ENCODE data around the gene PLOD3.
A peak's percentile ranks its signal among the peaks of the same experiment; 100 is the strongest.

The PLOD3 gene

GRCh38 chr7:101241443-101242349, 24.3 kb upstream of the PLOD3 start:
- no peak for DNase-seq (ENCODE audit: low read depth in 2 of 2)
- H3K4me3 ChIP-seq (replicated peaks in 1 of 2; ENCODE audit: low read depth in 2 of 2, low read length in 2 of 2) = no peak overlapping the region
- TF ChIP-seq CTCF (IDR thresholded peaks at IDR 0.05; ENCODE audit: low read depth, low read length) = no peak

- H3K4me3 ChIP-seq (replicated peaks in 1 of 2; ENCODE audit: low read depth in 2 of 2, low read length in 2 of 2) = no peak overlapping the region
- DNase-seq (ENCODE audit: low read depth in 2 of 2) = peak in 1 of 2 donors; percentile 22
- no peak for TF ChIP-seq CTCF (IDR thresholded peaks at IDR 0.05; ENCODE audit: low read depth, low read length)
These were observed 23.6 kb upstream of the PLOD3 start for GRCh38 chr7:101241015-101241363.

- no peak for TF ChIP-seq CTCF (IDR thresholded peaks at IDR 0.05; ENCODE audit: low read depth, low read length)
- no peak overlapping the region for H3K4me3 ChIP-seq (replicated peaks in 1 of 2; ENCODE audit: low read depth in 2 of 2, low read length in 2 of 2)
- no peak for DNase-seq (ENCODE audit: low read depth in 2 of 2)
These were observed 23.0 kb upstream of the PLOD3 start for GRCh38 chr7:101240226-101241014.

GRCh38 chr7:101239951-101240220, 22.5 kb upstream of the PLOD3 start:
- H3K4me3 ChIP-seq (replicated peaks in 1 of 2; ENCODE audit: low read depth in 2 of 2, low read length in 2 of 2) = no peak overlapping the region
- no peak for TF ChIP-seq CTCF (IDR thresholded peaks at IDR 0.05; ENCODE audit: low read depth, low read length)
- DNase-seq (ENCODE audit: low read depth in 2 of 2) = no peak

- H3K4me3 ChIP-seq (replicated peaks in 1 of 2; ENCODE audit: low read depth in 2 of 2, low read length in 2 of 2) = no peak overlapping the region
- no peak for TF ChIP-seq CTCF (IDR thresholded peaks at IDR 0.05; ENCODE audit: low read depth, low read length)
- DNase-seq (ENCODE audit: low read depth in 2 of 2) = no peak
These were observed 22.0 kb upstream of the PLOD3 start for GRCh38 chr7:101239191-101239950.

GRCh38 chr7:101238226-101239182, 21.1 kb upstream of the PLOD3 start:
- DNase-seq (ENCODE audit: low read depth in 2 of 2) = no peak
- H3K4me3 ChIP-seq (replicated peaks in 1 of 2; ENCODE audit: low read depth in 2 of 2, low read length in 2 of 2) = no peak overlapping the region

More at GRCh38 chr7:101238226-101239182, 21.1 kb upstream of the PLOD3 start:
- no peak for TF ChIP-seq CTCF (IDR thresholded peaks at IDR 0.05; ENCODE audit: low read depth, low read length)

All from cardiac fibroblast (primary cell).